Cardiac ventricle fibroblast (primary cell): ENCODE results near the gene PLEKHD1. TPM values are rescaled to one million over a fixed set of nuclear protein-coding genes. Genes with fewer than 3 reads are reported as not detected.

Experiments
- total RNA-seq: library from RNA; depleted of rRNA; stranded (reverse); fragments of >200 nt; gene quantifications from 2 replicates; pipeline ENCODE4 v1.2.3, GENCODE V29; 2015

The PLEKHD1 gene
- total RNA-seq: 0.29 TPM in 1 of 2 replicates, not detected in the other

DNA sequence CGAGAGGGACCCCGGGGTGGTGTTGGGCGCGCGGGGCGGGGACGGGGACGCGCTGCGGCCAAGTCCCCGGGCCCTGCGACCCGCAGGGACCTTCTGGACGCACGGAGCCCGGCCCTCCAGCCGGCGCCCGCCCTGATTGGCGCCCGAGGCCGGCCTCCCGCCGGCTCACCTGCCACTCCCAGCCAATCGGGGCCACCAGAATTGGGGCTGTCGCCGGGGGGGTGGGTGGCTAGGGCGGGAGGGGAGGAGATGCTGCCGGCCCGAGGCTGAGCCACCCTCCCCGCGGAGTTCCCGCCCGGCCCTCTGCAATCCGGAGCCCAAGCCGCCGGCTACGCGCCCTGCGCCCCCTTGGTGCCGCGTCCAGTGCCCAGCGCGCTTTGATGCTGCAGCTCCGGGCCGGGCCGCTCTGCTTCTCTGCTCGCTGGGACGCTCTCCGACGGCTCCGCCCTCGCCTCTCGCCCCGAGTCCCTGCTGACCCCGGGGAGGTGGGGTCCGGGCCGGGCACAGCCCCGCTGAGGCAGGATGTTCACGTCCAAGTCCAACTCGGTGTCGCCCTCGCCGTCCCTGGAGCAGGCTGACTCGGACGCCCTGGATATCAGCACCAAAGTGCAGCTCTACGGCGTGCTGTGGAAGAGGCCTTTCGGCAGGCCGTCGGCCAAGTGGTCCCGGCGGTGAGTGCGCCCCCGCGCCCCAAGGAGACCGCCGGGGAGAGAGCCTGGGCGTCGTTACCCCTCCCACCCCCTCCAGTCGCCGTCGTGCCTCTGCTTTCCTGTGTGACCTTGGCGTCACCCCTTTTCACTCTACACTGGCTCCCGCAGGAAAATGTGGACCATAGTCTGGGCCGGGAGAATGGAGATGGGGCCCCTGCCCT is at the start of gene PLEKHD1:
Gene PLEKHD1 (plus strand): TSS at position 285 of the 871 bp plus-strand sequence. CDS start 238 bp downstream, at position 523.

DNA sequence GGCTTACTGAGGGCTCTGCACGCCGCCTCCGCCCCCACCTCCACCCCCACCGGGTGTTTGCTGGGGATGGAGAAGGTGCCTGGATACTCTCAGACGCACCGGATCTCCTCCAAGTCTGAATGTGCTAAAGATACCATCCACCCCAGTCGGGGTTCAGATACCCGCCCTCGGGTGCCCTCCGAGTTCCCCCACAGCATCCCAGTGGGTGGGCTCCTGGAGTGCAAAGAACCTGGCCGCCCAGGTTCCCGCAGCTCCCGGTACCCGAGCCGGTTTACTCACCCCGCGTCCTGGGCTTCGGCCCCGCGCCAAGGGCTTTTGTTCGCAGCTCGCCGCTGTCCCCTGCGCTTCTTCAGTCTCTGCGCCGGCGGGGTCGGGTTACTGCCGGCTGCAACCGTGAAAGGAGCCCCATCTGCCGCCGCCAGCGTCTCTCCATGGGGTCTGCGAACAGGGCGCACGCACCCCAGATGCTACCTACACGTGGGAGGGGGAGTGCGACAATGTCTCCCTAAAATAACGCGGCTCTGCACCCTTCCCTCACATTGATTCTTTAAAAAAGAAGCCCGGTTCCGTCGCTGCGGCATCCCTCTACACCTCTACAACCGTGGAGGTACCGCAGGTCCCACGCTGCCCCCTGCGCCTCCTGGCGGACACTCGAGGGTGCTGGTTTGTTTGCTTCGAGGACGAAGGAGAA is 89.9 kb downstream of the PLEKHD1 start, which contains the start of gene CCDC177:
Gene CCDC177 (minus strand): TSS at position 609 of the 691 bp plus-strand sequence. CDS start 1,249 bp downstream, outside the sequence.

Other genes with a start within 250 kb of the PLEKHD1 start
- 0.37 and 0.59 TPM in 2 replicates for gene GALNT16, start 224.6 kb upstream of the PLEKHD1 start, total RNA-seq
- 73.9 and 114 TPM in 2 replicates for gene ERH, start 86.4 kb upstream of the PLEKHD1 start, total RNA-seq
- gene SLC39A9, start 86.0 kb upstream of the PLEKHD1 start, total RNA-seq: 53.5 and 54.9 TPM in 2 replicates
- 0.20 TPM in 1 of 2 replicates, not detected in the other for gene CCDC177, start 90.1 kb downstream of the PLEKHD1 start, total RNA-seq
- 11.2 and 14.0 TPM in 2 replicates for gene SUSD6, start 126.9 kb downstream of the PLEKHD1 start, total RNA-seq